ENCODE measurements around the gene C1RL.

GRCh38 chr12:7156259-7157197 lies 47.5 kb upstream of the C1RL start:
- TF ChIP-seq CTCF (IDR thresholded peaks at IDR 0.05) (no peak), POLR2A (IDR thresholded peaks at IDR 0.05) (no peak), EP300 (IDR thresholded peaks at IDR 0.05; ENCODE audit: low read depth) (no peak), POLR2AphosphoS5 (IDR thresholded peaks at IDR 0.05) (no peak)
